Tibial nerve (tissue), 4 donors: ENCODE data around the gene B3GALNT1. TPM values are rescaled to one million over a fixed set of nuclear protein-coding genes. Genes with fewer than 3 reads are reported as not detected.
A peak's percentile ranks its signal among the peaks of the same experiment; 100 is the strongest.

ENCODE experiments used
- DNase-seq, 2 donors: peaks; one replicate each; pipeline ENCODE4 v3.0.0-alpha.2; 2019; ENCODE audit warnings: low spot score in 2 of 2
- H3K27ac ChIP-seq, 4 donors: fragments of 200-600 bp; sonication (generic) in 3 of 4; one replicate each; pipeline ENCODE4 v1.5.1; 2017 to 2019; ENCODE audit warnings: mild to moderate bottlenecking in 1 of 4
- H3K27me3 ChIP-seq, 2 donors: fragments of 200-600 bp; sonication (generic) in 1 of 2; one replicate each; pipeline versions ENCODE4 v1.5.1 to v1.6.0; 2017 to 2019
- H3K36me3 ChIP-seq, 3 donors: fragments of 200-600 bp; sonication (generic); one replicate each; pipeline ENCODE4 v1.5.1; 2018 to 2019
- H3K4me1 ChIP-seq, 4 donors: fragments of 200-600 bp; sonication (generic) in 3 of 4; one replicate each; pipeline ENCODE4 v1.5.1; 2017 to 2019
- H3K4me3 ChIP-seq, 4 donors: fragments of 200-600 bp; sonication (generic) in 3 of 4; one replicate each; pipeline ENCODE4 v1.5.1; 2017 to 2019; ENCODE audit warnings: mild to moderate bottlenecking in 1 of 4, moderate library complexity in 1 of 4
- H3K9me3 ChIP-seq, 4 donors: fragments of 200-600 bp; sonication (generic) in 3 of 4; one replicate each; pipeline ENCODE4 v1.5.1; 2017 to 2019
- CTCF ChIP-seq, 5 experiments: fragments of 200-600 bp in 3 of 5; fragments of 450-650 bp in 2 of 5; sonication (generic) in 3 of 5; IDR thresholded peaks; one replicate each; pipeline ENCODE4 v1.5.1; 2016 to 2019; ENCODE audit warnings: antibody characterized with exemption in 5 of 5, mild to moderate bottlenecking in 3 of 5, moderate library complexity in 2 of 5
- EP300 ChIP-seq, 2 donors: sonication (generic); formaldehyde crosslinking; IDR thresholded peaks; one replicate each; pipeline ENCODE4 v1.6.1; 2017; ENCODE audit warnings: antibody characterized with exemption in 2 of 2, mild to moderate bottlenecking in 1 of 2
- POLR2A ChIP-seq, 2 donors: fragments of 450-650 bp; IDR thresholded peaks; one replicate each; pipeline ENCODE4 v1.6.1; 2017; ENCODE audit warnings: antibody characterized with exemption in 2 of 2, mild to moderate bottlenecking in 2 of 2, moderate library complexity in 2 of 2
- WGBS, 2 donors: methylation state at CpG; one replicate each; pipeline ENCODE4 v1.1.5; 2018; 5-methylcytosine and 5-hydroxymethylcytosine counted together
- total RNA-seq, 4 donors: library from RNA; depleted of rRNA; stranded (reverse); fragments of >200 nt; gene quantifications; one replicate each; pipeline ENCODE4 v1.1.0, GENCODE V29; 2016

Gene B3GALNT1
- total RNA-seq, 4 donors from 2014 or later, result 5.7 to 21.6 (median 8.2) TPM

DNA sequence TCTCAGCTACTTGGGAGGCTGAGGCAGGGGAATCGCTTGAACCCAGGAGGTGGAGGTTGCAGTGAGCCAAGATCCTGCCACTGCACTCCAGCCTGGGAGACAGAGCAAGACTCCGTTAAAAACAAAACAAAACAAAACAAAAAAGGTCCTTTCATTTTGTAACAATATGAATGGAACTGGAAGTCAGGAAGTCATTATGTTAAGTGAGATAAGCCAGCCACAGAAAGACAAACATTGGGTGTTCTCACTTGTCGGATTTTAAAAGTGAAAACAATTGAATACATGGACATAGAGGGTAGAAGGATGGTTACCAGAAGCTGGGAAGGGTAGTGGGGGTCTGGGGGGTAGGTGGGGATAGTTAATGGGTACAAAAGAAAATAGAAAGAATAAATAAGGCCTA lies 12.5 kb upstream of the B3GALNT1 start:
- 75 to 77% methylated on average over 3 of the region's 3 CpGs for WGBS, 2 donors
- Histone ChIP-seq H3K4me1 (no peaks in the 10 kb centered on the region), H3K27ac (no peak overlapping the region), H3K36me3 (no peaks in the 10 kb centered on the region), H3K9me3 (peaks cover 0 to 55% (median 6%) of the 10 kb centered on the region in 4 donors), H3K27me3 (no peaks in the 10 kb centered on the region), H3K4me3 (no peak overlapping the region)
- TF ChIP-seq POLR2A (IDR thresholded peaks at IDR 0.05) (no peak), CTCF (IDR thresholded peaks at IDR 0.05) (no peak), EP300 (IDR thresholded peaks at IDR 0.05) (no peak)
- DNase-seq, result no peak

GRCh38 chr3:161108840-161109239 lies 3.7 kb upstream of the B3GALNT1 start:
- TF ChIP-seq EP300 (IDR thresholded peaks at IDR 0.05) (no peak), CTCF (IDR thresholded peaks at IDR 0.05) (no peak), POLR2A (IDR thresholded peaks at IDR 0.05) (no peak)
- no peak for DNase-seq
- Histone ChIP-seq H3K27ac (no peak overlapping the region), H3K27me3 (no peaks in the 10 kb centered on the region), H3K36me3 (no peaks in the 10 kb centered on the region), H3K4me1 (peaks cover 0 to 13% (median 0%) of the 10 kb centered on the region in 4 donors), H3K4me3 (no peak overlapping the region), H3K9me3 (no peaks in the 10 kb centered on the region)
- 92 to 100% methylated on average over 1 of the region's 1 CpG for WGBS, 2 donors

- no peaks in the 10 kb centered on the region for H3K27me3 ChIP-seq
- H3K4me3 ChIP-seq, result no peak overlapping the region
- H3K4me1 ChIP-seq, result peaks cover 0 to 17% (median 0%) of the 10 kb centered on the region in 4 donors
- H3K36me3 ChIP-seq, result no peaks in the 10 kb centered on the region
- no peak for TF ChIP-seq CTCF (IDR thresholded peaks at IDR 0.05)
- TF ChIP-seq POLR2A (IDR thresholded peaks at IDR 0.05), result no peak
- TF ChIP-seq EP300 (IDR thresholded peaks at IDR 0.05), result no peak
- 100% methylated on average over 1 of the region's 1 CpG for whole genome bisulfite sequencing, 2 donors
- no peak for DNase-seq
- no peak overlapping the region for H3K27ac ChIP-seq
- H3K9me3 ChIP-seq, result no peaks in the 10 kb centered on the region
Observed at GRCh38 chr3:161107311-161107710, 2.2 kb upstream of the B3GALNT1 start.

DNA sequence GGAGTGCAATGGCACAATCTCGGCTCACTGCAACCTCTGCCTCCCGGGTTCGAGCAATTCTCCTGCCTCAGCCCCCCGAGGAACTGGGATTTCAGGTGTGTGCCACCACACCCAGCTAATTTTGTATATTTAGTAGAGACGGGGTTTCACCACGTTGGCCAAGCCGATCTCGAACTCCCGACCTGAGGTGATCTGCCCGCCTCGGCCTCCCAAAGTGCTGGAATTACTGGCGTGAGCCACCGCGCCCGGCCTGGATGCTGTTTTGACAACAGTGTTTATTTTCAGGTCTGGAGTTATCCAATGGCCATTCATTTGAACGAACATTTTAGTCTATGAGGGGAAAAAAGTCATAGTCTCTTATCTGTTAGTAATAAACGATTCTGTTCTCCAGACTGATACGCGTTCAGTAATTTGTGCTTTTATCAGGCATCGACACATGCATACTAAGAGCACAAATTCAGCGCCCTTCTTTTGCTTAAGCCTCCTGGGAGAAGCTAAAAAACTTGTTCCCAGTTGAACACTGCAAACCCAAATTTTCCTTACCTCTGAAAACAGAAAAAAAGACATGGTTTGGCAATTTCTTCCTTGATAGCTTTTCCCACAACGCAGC lies 1.3 kb downstream of the B3GALNT1 start:
- no peak overlapping the region for H3K27ac ChIP-seq
- 90 to 92% methylated on average over 22 of the region's 22 CpGs for WGBS, 2 donors
- no peaks in the 10 kb centered on the region for H3K36me3 ChIP-seq
- peaks cover 0 to 17% (median 0%) of the 10 kb centered on the region in 4 donors for H3K4me1 ChIP-seq
- no peak for TF ChIP-seq EP300 (IDR thresholded peaks at IDR 0.05)
- no peak for TF ChIP-seq POLR2A (IDR thresholded peaks at IDR 0.05)
- TF ChIP-seq CTCF (IDR thresholded peaks at IDR 0.05), result no peak
- peak overlapping the region; percentile 45 to 73 (median 52) for H3K4me3 ChIP-seq
- no peaks in the 10 kb centered on the region for H3K27me3 ChIP-seq
- H3K9me3 ChIP-seq, result no peaks in the 10 kb centered on the region
- no peak for DNase-seq

DNA sequence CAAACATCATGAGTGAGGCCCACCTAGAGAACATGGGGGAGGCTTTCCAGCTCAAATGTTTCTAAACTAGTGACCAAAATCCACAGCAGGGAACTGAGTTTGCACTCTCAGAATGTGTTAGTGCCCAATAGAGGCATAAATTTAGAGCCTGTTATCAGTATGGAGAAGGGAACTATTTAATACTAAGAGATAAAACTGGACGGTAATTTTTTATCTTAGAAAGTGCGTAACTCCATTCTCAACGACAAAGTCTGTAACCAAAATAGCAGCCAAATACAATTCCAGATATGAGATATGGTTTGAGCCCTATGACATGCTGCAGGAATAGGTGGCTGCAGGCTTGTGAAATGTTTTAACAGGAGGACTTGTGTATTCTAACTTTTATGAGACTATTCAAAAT lies 3.5 kb downstream of the B3GALNT1 start:
- TF ChIP-seq EP300 (IDR thresholded peaks at IDR 0.05) (no peak), CTCF (IDR thresholded peaks at IDR 0.05) (no peak), POLR2A (IDR thresholded peaks at IDR 0.05) (no peak)
- 90 to 91% methylated on average over 3 of the region's 3 CpGs for whole genome bisulfite sequencing, 2 donors
- peaks cover 0 to 17% (median 0%) of the 10 kb centered on the region in 4 donors for H3K4me1 ChIP-seq
- no peak overlapping the region for H3K27ac ChIP-seq
- no peak overlapping the region for H3K4me3 ChIP-seq
- no peaks in the 10 kb centered on the region for H3K27me3 ChIP-seq
- no peaks in the 10 kb centered on the region for H3K9me3 ChIP-seq
- no peak for DNase-seq
- H3K36me3 ChIP-seq, result no peaks in the 10 kb centered on the region
